Activated T-cell treated with anti-CD3 and anti-CD28 coated beads for 1 hour (primary cell): ENCODE data around the gene ZNF513.
A peak's percentile ranks its signal among the peaks of the same experiment; 100 is the strongest.

Experiments used
- DNase-seq: peaks from one replicate; pipeline ENCODE4 v3.0.0-alpha.2; 2020; ENCODE audit warnings: low read depth

The ZNF513 gene

DNA sequence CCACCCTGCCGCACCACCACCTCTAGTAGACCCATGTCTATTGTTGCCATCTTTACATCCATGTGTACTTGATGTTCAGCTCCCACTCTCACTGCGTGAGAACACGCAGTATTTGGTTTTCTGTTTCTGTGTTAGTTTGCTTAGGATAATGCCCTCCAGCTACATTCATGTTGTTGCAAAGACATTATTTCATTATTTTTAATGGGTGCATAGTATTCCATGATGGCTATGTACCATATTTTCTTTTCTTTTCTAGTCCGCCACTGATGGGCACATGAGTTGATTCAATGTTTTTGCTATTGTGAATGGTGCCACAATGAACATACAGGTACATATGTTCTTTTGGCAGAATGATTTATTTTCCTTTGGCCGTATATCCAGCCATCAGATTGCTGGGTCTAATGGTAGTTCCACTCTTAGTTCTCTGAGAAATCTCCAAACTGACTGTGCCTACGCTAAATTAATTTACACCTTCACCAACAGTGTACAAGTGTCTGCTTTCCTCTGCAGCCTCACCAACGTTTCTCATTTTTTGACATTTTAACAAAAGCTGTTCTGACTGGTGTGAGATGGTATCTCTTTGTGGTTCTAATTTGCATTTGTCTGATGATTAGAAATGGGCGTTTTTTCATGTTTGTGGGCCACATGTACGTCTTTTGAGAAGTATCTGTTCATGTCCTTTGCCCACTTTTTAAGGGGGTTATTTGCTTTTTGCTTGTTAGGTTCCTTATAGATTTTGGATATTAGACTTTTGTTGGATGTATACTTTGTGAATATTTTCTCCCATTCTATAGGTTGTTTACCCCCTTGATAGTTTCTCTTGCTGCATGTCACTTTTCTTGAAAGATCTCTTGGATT is 10.5 kb upstream of the ZNF513 start:
- no peak for DNase-seq

DNA sequence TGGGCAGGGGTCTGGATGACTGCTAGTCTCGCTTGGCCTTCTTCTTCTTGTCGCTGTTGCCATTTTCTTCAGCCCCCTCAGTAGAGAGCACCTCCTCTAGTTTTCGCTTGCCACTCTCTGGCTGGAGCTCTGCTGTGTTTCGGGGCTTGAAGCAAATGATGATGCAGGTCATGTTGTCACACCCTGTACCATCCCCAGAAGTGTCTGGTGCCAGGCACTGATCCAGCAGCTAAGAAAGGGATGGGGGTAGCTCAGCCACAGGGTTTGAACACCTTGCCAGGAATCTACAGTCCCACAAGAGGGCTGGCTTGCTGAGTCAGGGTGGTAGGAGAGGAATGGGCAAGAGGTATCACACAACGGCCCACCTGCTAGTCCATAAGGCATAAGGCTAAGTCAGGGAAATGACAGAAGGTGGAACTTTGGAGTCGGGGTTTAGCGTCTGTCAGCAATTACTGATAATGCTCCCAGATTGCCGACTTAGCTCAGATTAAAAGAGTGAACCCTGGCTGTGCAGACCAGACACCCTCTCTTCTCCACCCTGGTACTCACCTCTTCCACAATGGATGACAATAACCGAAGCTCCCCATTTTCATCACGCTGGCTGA is 1.1 kb upstream of the ZNF513 start:
- no peak for DNase-seq

DNA sequence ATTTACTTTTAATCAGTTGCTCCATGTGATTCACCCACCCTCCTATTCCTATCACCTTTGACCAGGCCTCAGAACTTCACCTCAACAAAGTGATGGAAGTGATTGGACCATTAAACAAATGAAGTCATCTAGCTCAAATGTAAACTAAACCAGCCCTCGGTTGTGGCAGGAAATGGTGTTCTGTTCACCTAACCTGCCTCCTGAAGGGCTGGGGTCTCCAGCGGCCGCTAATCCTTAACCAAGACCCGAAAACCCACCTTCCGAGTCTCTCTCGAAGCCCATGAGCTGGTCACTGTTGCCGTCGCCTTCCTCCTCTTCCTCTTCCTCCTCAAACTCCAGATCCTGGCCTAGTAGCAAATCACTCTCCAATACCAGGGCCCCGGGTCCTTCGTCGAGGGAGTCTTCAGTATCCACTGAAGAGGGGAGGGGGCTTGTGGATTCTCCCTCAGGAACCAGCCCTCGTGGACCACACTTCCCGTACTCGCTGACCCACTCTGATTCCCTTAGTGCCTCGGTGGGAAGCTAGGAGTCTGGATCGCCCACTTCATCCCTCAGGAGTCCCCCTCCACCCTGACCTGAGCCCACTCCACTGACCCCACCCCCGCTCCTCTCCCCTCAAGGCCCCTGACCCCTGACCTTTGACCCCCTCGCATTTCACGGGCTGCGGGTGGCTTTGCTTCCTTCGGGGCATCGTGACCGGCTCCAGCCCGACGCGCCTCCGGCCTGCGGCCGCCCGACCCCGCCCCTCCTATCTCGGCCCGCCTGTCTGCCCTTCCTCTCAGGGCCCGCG is 503 bp downstream of the ZNF513 start:
- DNase-seq, result no peak

DNA sequence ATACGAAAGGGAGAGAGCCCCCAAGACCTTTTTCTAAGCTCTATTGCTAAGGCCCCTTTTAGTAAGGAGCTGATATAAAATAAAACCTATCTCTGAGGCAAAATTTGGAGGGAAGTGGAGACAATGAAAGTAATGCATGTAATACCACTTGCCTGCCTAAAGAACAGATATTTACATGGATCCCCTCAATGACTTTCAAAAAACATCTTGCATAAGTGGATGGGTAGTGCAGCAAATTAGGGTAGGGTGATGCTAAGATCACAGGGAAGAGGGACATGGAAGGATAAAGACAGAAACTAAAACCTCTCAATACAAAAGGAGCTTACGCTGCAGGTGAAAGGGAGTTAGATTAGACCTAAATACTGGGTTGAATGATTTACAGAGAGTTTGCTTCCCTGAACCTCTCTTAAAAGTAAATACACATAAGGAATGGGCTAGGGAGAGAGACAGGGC is 1.1 kb downstream of the ZNF513 start:
- no peak for DNase-seq

DNA sequence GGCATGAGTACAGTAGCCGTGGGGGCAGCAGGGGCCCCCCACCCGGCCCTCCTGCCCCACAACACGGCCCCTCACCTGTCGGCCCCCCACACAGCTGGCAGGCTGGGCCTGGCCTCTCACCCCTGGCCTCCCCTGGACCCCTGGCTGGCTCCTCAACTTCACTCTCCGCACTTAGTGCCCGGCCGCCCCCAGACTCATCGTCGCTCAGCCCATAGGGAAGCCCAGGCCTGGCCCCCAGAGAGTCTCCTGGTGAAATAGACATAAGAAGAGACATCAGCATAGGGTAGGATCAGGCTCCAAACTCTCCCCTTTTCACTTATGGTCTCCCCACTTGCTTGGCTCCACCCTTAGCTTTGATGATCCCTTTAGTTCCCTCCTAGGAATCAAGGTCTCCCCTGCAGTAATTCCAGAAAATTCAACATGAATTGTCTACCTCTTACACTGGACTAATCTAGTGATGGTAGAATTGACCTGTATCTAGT is 1.7 kb downstream of the ZNF513 start:
- DNase-seq, result no peak

DNA sequence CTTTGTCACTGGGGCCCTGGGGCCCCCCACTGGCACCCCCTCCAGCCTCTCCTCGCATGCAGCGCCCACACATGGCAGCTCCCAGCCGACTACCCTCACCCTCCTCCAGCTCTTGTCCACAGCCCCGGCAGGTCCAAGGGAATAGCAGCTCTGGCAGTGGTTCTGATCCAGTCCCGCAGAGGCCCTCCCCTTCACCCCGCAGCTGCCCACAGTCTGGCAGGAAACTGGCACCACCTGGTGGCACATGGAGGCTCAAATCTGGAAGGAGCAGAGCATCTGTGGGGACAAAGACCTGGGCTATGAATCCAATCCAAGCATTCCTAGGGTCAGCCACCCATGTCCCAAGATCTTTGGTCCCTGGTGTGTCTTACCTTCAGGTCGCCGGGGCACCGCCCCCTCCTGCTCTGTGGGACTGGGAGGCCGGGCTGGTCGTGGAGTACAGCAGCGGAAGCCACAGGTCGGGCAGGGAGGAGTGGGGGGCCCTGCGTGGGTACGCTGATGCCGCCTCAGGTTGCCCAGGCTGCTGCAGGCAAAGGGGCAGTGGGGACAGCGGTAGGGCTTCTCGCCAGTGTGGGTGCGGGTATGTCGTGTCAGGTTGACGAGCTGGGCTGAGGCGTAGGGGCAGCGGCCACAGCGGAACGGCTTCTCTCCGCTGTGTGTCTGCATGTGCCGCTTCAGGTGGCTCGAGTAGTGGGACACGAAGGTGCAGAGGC is 2.3 kb downstream of the ZNF513 start:
- DNase-seq, result no peak

DNA sequence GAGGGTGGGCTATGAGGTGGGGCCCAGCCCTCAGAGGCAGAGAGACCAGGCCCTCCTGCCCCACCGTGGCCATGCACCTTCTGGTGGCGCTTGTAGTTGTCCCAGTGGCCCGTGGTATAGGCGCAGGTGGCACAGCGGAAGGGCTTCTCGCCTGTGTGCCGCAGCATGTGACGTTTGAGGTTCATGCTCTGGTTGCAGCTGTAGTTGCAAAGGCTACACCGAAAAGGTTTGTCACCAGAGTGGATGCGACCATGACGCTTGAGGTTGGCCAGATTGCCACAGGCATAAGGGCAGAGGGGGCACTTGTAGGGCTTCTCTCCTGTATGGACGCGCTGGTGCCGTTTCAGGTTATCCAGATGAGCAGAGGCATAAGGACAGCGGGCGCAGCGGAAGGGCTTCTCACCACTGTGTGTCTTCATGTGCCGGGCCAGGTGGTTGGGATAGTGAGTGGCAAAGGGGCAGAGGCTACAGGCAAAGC is 2.9 kb downstream of the ZNF513 start:
- DNase-seq, result no peak

DNA sequence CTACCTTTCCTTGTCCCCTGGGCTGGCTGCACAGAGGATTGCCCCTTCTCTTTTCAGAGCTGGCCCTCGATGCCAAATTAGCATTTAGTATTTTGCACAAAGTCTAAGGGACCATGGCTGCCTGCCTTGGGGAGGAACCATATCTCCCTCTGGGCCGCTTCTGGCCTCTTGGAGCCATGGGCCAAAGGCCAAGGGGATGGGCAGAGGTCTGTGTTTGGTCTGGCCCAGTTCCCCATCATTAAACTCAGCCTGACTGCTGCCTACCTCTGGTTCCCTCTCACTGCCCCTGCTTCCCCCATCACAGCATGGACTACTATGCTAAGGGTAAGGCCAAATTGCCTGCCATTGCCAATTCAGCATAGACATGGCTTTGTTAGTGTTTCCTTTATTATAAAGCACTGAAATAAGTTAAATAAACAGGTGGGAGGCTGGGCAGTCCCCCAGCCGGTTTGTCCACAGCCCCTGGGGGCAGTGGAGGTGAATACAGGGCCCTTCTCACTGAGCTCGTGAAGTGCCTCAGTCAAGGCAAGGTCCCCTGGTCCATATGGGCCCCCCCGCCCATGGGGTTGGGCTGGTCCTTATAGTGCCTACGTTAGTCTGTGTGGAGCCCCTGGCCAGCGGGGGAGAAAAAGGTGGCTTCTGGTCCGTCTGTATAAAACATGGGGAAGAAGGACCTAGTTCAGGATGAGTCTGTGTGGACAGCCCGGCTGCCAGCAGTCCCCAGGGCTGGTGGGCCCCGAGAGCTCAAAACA is 3.5 kb downstream of the ZNF513 start:
- DNase-seq, result no peak

DNA sequence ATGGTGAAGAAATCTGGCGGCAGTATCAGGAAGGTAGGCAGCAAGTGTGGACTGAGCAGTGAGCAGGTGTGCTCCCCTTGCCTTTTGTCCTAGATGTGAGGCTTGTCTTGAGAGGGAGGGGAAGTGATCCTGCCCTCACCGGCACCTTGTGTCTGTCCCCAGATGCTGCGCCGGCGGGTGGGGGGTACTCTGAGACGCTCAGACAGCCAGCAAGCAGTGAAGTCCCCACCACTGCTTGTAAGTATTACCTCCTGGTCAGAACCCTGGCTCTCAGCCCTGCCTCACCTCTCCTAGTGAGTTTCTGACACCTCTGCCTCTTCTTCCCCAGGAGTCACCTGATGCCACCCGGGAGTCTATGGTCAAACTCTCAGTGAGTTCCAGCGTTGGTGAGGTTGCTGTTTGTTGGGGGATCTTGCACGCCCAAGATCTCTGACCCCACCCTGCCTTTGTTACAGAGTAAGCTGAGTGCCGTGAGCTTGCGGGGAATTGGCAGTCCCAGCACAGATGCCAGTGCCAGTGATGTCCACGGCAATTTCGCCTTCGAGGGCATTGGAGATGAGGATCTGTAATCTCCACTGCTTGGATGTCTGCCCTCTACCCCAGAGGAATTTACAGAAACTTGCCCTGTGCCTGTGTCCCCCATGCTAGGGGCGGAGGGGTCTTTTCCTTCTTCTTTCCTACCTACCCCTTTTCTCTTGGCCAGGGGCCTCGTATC is 4.2 kb downstream of the ZNF513 start:
- no peak for DNase-seq

DNA sequence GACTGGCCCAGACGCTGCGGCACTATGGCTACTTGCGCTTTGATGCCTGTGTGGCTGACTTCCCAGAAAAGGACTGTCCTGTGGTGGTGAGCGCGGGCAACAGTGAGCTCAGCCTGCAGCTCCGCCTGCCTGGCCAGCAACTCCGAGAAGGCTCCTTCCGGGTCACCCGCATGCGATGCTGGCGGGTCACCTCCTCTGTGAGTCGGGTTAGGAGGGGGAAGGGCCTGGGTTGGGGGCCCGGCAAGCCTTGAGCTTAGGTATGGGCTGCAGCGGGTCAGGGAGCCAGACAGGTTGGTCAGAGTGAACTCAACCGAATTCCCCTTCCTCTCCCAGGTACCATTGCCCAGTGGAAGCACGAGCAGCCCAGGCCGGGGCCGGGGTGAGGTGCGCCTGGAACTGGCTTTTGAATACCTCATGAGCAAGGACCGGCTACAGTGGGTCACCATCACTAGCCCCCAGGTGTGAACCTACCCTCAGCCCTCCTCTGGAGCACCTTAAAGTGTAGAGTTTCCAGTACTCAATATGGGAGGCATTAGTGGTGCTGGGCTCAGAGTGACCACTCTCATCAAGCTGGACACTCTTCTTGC is 4.9 kb downstream of the ZNF513 start:
- no peak for DNase-seq

DNA sequence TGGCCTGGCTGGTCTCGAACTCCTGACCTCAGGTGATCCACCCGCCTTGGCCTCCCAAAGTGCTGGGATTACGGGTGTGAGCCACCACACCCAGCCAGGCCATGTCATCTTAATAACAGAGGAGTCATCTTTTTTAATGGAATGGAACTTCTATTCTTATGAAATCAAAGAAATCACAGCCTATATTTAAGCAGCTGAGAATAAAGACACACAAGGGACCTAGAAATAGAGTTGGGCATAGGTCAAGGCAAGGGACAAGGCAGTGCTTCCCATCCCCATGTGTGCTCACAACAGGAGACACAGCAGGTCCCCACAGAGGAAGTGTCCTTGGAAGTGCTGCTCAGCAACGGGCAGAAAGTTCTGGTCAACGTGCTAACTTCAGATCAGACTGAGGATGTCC is 7.0 kb downstream of the ZNF513 start:
- no peak for DNase-seq

DNA sequence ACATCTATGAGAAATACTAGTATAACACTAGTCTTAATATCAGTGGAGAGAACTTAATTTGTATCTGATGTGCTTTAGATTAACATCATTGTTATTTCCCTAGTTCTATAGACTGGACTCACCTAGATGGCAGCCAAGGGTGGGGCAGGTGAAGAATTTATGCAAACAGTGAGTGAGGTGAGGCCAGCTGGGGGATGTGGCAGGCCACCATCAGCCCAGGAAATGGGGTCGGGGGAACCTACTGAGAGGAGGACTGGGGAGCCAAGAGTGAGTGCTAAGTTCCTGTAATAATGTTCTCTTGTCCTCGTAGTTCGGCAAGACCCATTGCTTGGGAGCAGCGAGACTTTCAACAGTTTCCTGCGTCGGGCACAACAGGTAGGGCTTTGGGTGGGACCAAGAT is 7.6 kb downstream of the ZNF513 start:
- DNase-seq, result no peak

DNA sequence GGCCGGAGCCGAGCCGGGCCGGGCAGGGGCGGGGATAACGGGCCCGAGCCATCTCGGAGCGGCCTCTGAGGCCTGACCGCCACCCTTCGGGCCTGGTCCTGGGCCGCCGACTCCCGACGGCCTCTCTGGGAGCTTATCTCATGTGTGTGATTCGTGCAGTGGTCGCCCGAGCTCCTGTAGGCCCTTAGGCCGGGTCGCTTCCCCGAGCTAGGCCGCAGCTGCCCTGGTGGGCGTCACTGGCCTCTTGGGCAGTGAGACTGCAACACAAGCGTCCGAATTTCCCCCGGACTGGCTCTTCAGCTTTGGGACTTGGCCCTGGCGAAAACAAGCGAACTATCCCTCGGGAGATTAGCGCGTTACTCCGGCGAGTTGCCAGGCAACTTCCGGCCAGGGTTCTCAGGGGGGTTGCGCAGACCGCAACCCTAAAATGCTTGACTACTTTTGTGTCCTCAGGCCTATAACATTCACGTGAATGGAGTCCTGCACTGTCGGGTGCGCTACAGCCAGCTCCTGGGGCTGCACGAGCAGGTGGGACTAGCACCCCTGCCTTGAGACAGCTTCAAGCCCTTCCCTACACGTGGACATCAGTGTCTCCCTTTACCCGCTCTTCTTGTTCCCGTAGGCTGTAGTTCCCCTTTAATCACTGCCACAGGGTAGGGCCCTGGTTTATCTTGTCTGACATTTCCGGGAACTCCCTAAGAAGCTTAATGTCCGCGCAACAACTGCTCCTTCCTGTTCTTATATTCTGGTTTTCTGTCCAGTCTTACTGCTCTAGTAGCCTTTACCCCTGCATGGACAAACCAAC is 9.5 kb downstream of the ZNF513 start:
- no peak for DNase-seq

DNA sequence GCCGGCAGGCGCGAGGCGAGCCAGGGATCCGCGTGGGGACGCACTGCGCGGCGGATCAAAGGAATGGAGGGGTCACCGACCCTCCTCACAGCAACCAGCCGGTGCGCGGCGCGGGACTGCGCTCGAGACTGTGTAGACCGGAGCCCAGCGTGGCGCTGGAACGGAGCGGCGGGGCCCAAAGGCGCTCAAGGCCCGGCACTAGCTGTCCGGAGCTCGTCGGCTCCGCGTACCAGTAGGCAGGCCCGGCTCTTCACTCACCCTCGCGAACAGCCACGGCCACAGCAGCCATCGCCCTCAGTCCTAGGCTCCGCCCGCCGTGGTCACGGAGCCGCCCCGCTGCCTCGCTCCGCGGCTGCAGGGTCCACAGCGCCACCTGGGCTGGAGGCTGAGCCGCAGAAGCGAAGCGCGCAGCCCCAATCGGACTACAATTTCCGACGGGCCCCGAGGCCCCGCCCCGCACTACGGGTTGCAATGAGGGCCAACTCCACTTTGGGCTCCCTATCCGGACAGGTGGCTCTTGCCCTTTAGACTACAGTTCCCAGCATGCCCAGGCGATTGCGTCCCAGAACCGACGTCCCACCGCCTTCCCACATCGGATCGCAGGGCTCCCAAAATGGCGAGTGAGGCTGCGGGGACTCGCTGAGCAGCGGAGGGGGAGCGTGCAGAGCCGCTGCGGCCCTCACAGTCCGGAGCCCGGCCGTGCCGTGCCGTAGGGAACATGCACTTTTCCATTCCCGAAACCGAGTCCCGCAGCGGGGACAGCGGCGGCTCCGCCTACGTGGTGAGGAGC is 10.3 kb downstream of the ZNF513 start, which contains the start of the genes EIF2B4 and SNX17:
TSS of gene EIF2B4 (minus strand) at position 313 of the 790 bp plus-strand sequence. CDS start at position 289, 24 bp downstream.
TSS of gene SNX17 (plus strand) at position 591 of the 790 bp plus-strand sequence. CDS start at position 719, 128 bp downstream.
- DNase-seq, result peak; percentile 98

DNA sequence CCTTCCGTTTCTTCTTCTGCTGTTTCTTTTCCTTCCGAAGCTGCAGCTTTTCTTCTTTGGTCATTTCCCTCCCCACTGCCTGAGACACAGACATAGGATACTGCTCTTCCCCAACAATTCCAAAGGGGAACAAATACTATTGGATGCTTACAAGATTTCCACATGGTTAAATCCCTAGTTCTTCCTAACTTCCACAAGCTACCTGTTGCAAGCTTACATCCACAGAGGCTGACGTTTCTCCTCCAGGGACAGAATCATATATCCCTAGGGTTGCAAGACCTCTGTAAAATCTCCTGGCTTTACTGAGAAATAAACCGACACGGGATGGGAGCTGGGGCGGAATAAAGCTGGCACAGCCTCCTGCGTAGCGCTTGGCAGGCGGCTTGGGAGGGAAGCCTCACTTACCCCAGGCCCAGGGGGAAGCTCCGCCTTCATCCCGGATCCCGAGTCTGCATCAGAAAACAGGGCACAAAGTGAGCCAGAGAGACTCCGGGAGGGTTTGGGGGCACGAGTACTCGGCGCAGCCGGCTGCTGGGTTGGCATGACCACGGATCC is 11.0 kb downstream of the ZNF513 start:
- no peak for DNase-seq

DNA sequence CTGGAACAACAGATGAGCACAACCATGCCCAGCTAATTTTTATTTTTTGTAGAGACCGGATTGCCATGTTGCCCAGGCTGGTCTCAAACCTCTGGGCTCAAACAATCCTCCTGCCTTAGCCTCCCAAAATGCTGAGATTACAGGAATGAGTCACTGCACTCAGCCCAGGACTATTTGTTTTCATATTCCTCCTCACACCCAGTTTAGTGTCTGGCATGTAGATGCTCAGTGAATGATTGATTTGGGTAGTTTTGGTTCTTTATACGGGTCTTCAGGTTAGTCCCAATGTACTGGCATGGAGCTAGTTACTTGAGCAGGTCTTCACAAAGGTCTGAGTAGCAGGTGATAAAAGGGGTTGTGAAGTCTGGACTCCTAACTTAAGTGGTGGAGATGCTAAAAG is 16.6 kb downstream of the ZNF513 start:
- DNase-seq, result no peak

DNA sequence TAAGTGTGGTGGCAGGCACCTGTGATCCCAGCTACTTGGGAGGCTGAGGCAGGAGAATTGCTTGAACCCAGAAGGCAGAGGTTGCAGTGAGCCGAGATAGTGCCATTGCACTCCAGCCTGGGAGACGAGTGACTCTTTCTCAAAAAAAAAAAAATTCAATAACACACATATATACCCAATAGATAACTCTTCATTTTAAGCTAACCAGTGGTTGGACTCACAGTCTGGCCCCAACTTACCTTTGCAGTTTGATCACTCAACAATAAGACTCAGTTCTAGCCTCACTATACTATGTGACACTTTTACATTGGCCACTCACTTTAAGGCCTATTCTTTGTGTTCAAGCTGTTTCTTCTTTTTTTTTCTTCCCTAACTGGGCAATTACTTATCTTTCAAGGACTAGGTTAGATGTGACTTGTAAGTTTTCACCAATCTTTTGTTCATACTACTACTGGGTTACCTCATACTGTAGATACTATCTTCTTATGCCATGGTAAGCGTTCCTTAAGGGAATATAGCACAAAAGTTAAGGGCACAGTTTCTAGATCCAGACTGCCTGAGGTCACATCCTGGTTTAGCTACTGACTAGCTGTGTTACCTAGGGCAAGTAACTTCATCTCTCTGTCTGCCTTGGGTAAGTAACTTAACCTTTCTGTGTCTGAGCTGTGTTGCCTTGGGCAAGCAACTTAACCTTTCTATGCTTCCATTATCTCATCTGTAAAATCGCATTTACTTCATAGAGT is 17.7 kb downstream of the ZNF513 start:
- no peak for DNase-seq
